Measurements from ENCODE around the gene FSTL4. TPM values are rescaled to one million over a fixed set of nuclear protein-coding genes. Genes with fewer than 3 reads are reported as not detected.

The FSTL4 gene
- total and polyA plus RNA-seq, 2 of the 13 experiments (the other 11 are each of a cell fraction or from before 2014, with no cell fraction given): 2.1 to 3.0 TPM

DNA sequence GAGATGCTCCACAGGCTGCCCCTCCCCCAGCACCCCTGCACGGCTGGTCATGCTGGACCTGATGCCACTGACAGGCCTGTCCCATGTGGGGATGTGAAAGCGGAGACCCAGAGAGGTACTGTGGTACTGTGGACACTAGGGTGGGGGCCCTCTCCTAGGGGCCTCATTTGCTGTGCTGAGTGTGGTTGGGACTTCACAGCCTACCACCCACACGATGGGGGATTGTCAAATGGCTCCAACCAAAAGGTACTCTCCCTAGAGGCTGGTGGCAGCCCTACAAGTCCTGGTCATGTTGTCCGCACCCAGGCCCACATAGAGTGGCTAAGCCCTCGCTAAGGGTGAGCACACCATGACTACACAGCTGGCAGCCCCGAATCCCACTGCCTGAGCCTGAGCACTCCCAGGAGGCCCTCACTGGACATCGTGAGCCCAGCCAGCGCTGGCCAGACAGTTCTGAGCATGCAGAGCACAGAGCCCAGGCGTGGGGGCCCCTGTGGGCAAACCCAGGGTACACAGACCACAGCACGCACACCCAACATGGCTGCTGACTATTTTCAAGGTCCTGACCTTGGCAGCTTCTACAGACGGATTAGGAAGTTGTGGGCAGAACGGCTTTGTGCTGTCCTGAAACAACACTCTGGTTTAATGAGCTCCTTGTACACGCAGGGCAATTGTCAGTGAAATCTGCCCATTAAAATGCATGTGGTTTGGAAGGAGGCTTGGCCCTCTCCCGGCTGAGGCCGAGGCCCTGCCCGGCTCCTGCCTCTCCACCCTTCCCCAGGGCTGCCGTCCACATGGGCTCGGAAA lies 346.4 kb downstream of the FSTL4 start:
- in situ Hi-C loops (cut with HindIII; ENCODE audit: extremely low pct_ligation_motif_present, low pct_unique_long_range_greater_than_20kb) (no loop called here), intact Hi-C loops (cut with micrococcal nuclease; ENCODE audit: unreplicated experiment) (loop anchor here (5.0 kb wide), 1 partner anchor 154 kb away; no protein-coding TSS in a partner anchor)
- peak overlapping the region; percentile 47 for H3K9ac ChIP-seq (ENCODE audit: insufficient read depth, low read depth, low read length)
- peaks cover 1 to 20% of the 10 kb centered on the region in 2 experiments; a peak in 2 of 5 replicates for H3K27me3 ChIP-seq (ENCODE audit: control insufficient read depth in 1 of 2, insufficient read depth in 2 of 2, low read length in 2 of 2)
- H3K27ac ChIP-seq (ENCODE audit: extremely low read length, insufficient read depth, low read length): no peak overlapping the region
- H3K4me1 ChIP-seq (ENCODE audit: insufficient read depth, low read length): peaks cover 27% of the 10 kb centered on the region
- POLR2A ChIA-PET: interaction anchor here (1.5 kb wide), 1 partner anchor 14 kb away, joined by 7 read pairs; no protein-coding TSS in a partner anchor
- no peaks in the 10 kb centered on the region for H3K9me3 ChIP-seq (ENCODE audit: low read length)
- peak overlapping the region; percentile 81 for H3K4me2 ChIP-seq (ENCODE audit: low read depth, low read length)
- DNase-seq (ENCODE audit: low spot score) (peak; percentile 22), FAIRE-seq (no peak), ATAC-seq (peak; percentile 74)
- WGBS (ENCODE audit: low lambda C conversion rate): 0% methylated on average over 3 of the region's 18 CpGs
- H2AFZ ChIP-seq (ENCODE audit: low read length): no peak overlapping the region
- CTCF ChIA-PET (ENCODE audit: low intra/inter-chr PET ratio, low total read pairs): no interaction called here
- H4K20me1 ChIP-seq (ENCODE audit: insufficient read depth, low read length): no peaks in the 10 kb centered on the region
- no peaks in the 10 kb centered on the region for H3K36me3 ChIP-seq (replicated peaks in 1 of 2; ENCODE audit: control insufficient read depth in 1 of 2, insufficient read depth in 2 of 2, low read length in 2 of 2)
- BruUV-seq (replicated peaks): no TSS peak
- H3K79me2 ChIP-seq (ENCODE audit: insufficient read depth, low read length): no peaks in the 10 kb centered on the region
- peak overlapping the region; percentile 16 to 45 (median 28) for H3K4me3 ChIP-seq (replicated peaks in 1 of 3; ENCODE audit: insufficient read depth in 1 of 3, low read depth in 2 of 3, low read length in 3 of 3)
- no peak for TF ChIP-seq ATM (IDR thresholded peaks at IDR 0.05; ENCODE audit: borderline replicate concordance)
- TF ChIP-seq, protein P1, sequence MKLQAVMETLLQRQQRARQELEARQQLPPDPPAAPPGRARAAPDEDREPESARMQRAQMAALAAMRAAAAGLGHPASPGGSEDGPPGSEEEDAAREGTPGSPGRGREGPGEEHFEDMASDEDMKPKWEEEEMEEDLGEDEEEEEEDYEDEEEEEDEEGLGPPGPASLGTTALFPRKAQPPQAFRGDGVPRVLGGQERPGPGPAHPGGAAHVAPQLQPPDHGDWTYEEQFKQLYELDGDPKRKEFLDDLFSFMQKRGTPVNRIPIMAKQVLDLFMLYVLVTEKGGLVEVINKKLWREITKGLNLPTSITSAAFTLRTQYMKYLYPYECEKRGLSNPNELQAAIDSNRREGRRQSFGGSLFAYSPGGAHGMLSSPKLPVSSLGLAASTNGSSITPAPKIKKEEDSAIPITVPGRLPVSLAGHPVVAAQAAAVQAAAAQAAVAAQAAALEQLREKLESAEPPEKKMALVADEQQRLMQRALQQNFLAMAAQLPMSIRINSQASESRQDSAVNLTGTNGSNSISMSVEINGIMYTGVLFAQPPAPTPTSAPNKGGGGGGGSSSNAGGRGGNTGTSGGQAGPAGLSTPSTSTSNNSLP (IDR thresholded peaks at IDR 0.05; ENCODE audit: low read depth, low read length): no peak
- no peak for TF ChIP-seq ELF3 (CRISPR knock-in tag; IDR thresholded peaks at IDR 0.05)
- no peak; the same call in 1 of the 2 replicates for TF ChIP-seq ZNF724P (CRISPR knock-in tag; IDR thresholded peaks at IDR 0.05; ENCODE audit: borderline replicate concordance)
- peak; percentile 67; the same call in 1 of the 2 replicates for TF ChIP-seq HOXA3 (CRISPR knock-in tag; IDR thresholded peaks at IDR 0.05)
- no peak for TF ChIP-seq THYN1 (CRISPR knock-in tag; IDR thresholded peaks at IDR 0.05; ENCODE audit: borderline replicate concordance, low read depth)
- TF ChIP-seq PHF8 (CRISPR knock-in tag; IDR thresholded peaks at IDR 0.05): no peak
- TF ChIP-seq ISL2 (CRISPR knock-in tag; IDR thresholded peaks at IDR 0.05): no peak
- TF ChIP-seq, protein P2, sequence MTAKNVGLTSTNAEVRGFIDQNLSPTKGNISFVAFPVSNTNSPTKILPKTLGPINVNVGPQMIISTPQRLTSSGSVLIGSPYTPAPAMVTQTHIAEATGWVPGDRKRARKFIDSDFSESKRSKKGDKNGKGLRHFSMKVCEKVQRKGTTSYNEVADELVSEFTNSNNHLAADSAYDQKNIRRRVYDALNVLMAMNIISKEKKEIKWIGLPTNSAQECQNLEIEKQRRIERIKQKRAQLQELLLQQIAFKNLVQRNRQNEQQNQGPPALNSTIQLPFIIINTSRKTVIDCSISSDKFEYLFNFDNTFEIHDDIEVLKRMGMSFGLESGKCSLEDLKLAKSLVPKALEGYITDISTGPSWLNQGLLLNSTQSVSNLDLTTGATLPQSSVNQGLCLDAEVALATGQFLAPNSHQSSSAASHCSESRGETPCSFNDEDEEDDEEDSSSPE (CRISPR knock-in tag; IDR thresholded peaks at IDR 0.05): no peak
- TF ChIP-seq TEAD2 (CRISPR knock-in tag; IDR thresholded peaks at IDR 0.05): 0 out of 2 replicates have a peak, but pooled peaks have one; percentile 24
- no peak for TF ChIP-seq SRY (CRISPR knock-in tag; IDR thresholded peaks at IDR 0.05)
- TF ChIP-seq, protein P3, sequence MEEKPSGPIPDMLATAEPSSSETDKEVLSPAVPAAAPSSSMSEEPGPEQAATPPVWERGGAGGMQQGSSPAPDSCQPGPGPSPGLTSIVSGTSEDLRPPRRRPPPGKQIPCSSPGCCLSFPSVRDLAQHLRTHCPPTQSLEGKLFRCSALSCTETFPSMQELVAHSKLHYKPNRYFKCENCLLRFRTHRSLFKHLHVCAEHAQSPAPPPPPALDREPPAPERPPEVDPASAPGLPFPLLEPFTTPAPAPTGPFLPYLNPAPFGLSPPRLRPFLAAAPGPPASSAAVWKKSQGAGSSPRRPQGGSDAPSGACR (CRISPR knock-in tag; IDR thresholded peaks at IDR 0.05): no peak
- no peak for TF ChIP-seq ATF1 (CRISPR knock-in tag; IDR thresholded peaks at IDR 0.05)
- no peak for TF ChIP-seq HMGA1 (CRISPR knock-in tag; conservative IDR thresholded peaks at IDR 0.05)
- no peak for TF ChIP-seq HDAC6 (IDR thresholded peaks at IDR 0.05; ENCODE audit: low read depth, low read length)
- TF ChIP-seq ARNTL (CRISPR knock-in tag; IDR thresholded peaks at IDR 0.05): no peak
- TF ChIP-seq SUZ12 (IDR thresholded peaks at IDR 0.05; ENCODE audit: low read depth, low read length): no peak
- no peak for TF ChIP-seq GLI4 (CRISPR knock-in tag; IDR thresholded peaks at IDR 0.05; ENCODE audit: borderline replicate concordance)
- TF ChIP-seq ERF (CRISPR knock-in tag; IDR thresholded peaks at IDR 0.05): peak; percentile 25; the same call in 1 of the 2 replicates
- no peak for TF ChIP-seq ZNF17 (CRISPR knock-in tag; IDR thresholded peaks at IDR 0.05)
- 0 out of 2 replicates have a peak, but pooled peaks have one; percentile 42 for TF ChIP-seq ZNF501 (CRISPR knock-in tag; IDR thresholded peaks at IDR 0.05)
- no peak for TF ChIP-seq ZNF572 (CRISPR knock-in tag; IDR thresholded peaks at IDR 0.05)
- no peak for TF ChIP-seq PPARG (CRISPR knock-in tag; conservative IDR thresholded peaks at IDR 0.05)
- no peak for TF ChIP-seq ONECUT2 (CRISPR knock-in tag; IDR thresholded peaks at IDR 0.05)

Data from HepG2 (cell line).